GM23248 (cell line): Measurements from ENCODE around the gene EP400. TPM values are rescaled to one million over a fixed set of nuclear protein-coding genes. Genes with fewer than 3 reads are reported as not detected.

Source experiments
- DNase-seq: peaks from one replicate; pipeline ENCODE4 v3.0.0-alpha.2; 2015
- H2AFZ ChIP-seq: fragments of 200-600 bp; sonication (generic); 2 replicates; pipeline ENCODE4 v1.6.1; 2016; ENCODE audit warnings: antibody characterized with exemption
- H3F3A ChIP-seq: fragments of 200-600 bp; sonication (generic); 2 replicates; pipeline ENCODE4 v1.6.1; 2016; ENCODE audit warnings: mild to moderate bottlenecking, antibody characterized with exemption, mixed run types; ENCODE audit not compliant: insufficient read depth
- H3K27ac ChIP-seq: fragments of 200-600 bp; sonication (generic); 2 replicates; pipeline ENCODE4 v1.5.1; 2016; ENCODE audit warnings: mild to moderate bottlenecking
- H3K27me3 ChIP-seq: fragments of 200-600 bp; sonication (generic); replicated peaks from 2 replicates; pipeline ENCODE4 v1.6.1; 2016; ENCODE audit warnings: mild to moderate bottlenecking; ENCODE audit not compliant: insufficient read depth
- H3K36me3 ChIP-seq: fragments of 200-600 bp; sonication (generic); 2 replicates; pipeline ENCODE4 v1.6.1; 2016; ENCODE audit warnings: low read depth, mild to moderate bottlenecking
- H3K4me1 ChIP-seq: fragments of 200-600 bp; sonication (generic); 2 replicates; pipeline ENCODE4 v1.6.1; 2016; ENCODE audit warnings: mild to moderate bottlenecking; ENCODE audit not compliant: insufficient read depth
- H3K4me2 ChIP-seq: fragments of 200-600 bp; sonication (generic); one replicate; pipeline ENCODE4 v1.6.1; 2016; ENCODE audit warnings: mild to moderate bottlenecking; ENCODE audit not compliant: unreplicated experiment
- H3K4me3 ChIP-seq: fragments of 200-600 bp; sonication (generic); 2 replicates; pipeline ENCODE4 v1.5.1; 2016; ENCODE audit warnings: mild to moderate bottlenecking
- H3K79me2 ChIP-seq: fragments of 200-600 bp; sonication (generic); 2 replicates; pipeline ENCODE4 v1.6.1; 2016; ENCODE audit warnings: mild to moderate bottlenecking; ENCODE audit not compliant: insufficient read depth
- H3K9ac ChIP-seq: fragments of 200-600 bp; sonication (generic); 2 replicates; pipeline ENCODE4 v1.6.1; 2016; ENCODE audit warnings: mild to moderate bottlenecking
- H3K9me2 ChIP-seq: fragments of 200-600 bp; sonication (generic); 2 replicates; pipeline ENCODE4 v1.6.1; 2016; ENCODE audit warnings: mixed run types, mild to moderate bottlenecking, moderate library complexity; ENCODE audit not compliant: insufficient read depth
- H3K9me3 ChIP-seq: fragments of 200-600 bp; sonication (generic); one replicate; pipeline ENCODE4 v1.6.1; 2017; ENCODE audit warnings: low read depth
- H4K20me1 ChIP-seq: fragments of 200-600 bp; sonication (generic); 2 replicates; pipeline ENCODE4 v1.6.0; 2016; ENCODE audit not compliant: insufficient read depth
- EZH2 ChIP-seq: fragments of 200-600 bp; sonication (generic); IDR thresholded peaks from 2 replicates; pipeline ENCODE4 v1.6.1; 2018; ENCODE audit warnings: antibody characterized with exemption, mild to moderate bottlenecking; ENCODE audit not compliant: insufficient read depth, poor library complexity, severe bottlenecking
- EZH2phosphoT487 ChIP-seq: fragments of 200-600 bp; sonication (generic); IDR thresholded peaks from 2 replicates; pipeline ENCODE4 v1.6.1; 2018; ENCODE audit warnings: antibody characterized with exemption, moderate library complexity, mild to moderate bottlenecking, low read depth; ENCODE audit not compliant: insufficient read depth
- WGBS, 2 experiments: methylation state at CpG; one replicate each; pipeline ENCODE4 v1.1.6; 2015 to 2017; ENCODE audit warnings: low lambda C conversion rate in 2 of 2, low coverage in 1 of 2; ENCODE audit errors: missing lambda C conversion rate in 2 of 2; 5-methylcytosine and 5-hydroxymethylcytosine counted together
- in situ Hi-C: fragments of 300-500 bp; cut with MboI; formaldehyde crosslinking; loops from 2 replicates; pipeline ENCODE4 v1.15.0; 2020
- polyA plus RNA-seq: library from polyadenylated mRNA; unstranded; fragments of >200 nt; fragmentation: Nextera tagmentation; extraction: Ambion mirVana; gene quantifications from 2 replicates; pipeline ENCODE4 v1.2.1, GENCODE V29; 2016
- total RNA-seq: library from RNA; depleted of rRNA; stranded (reverse); fragments of >200 nt; shearing (Covaris generic); gene quantifications from 2 replicates; pipeline ENCODE4 v1.2.3, GENCODE V29; 2014

EP400 gene
- total and polyA plus RNA-seq, 2 experiments from 2014 or later = 8.6 to 9.4 TPM

DNA sequence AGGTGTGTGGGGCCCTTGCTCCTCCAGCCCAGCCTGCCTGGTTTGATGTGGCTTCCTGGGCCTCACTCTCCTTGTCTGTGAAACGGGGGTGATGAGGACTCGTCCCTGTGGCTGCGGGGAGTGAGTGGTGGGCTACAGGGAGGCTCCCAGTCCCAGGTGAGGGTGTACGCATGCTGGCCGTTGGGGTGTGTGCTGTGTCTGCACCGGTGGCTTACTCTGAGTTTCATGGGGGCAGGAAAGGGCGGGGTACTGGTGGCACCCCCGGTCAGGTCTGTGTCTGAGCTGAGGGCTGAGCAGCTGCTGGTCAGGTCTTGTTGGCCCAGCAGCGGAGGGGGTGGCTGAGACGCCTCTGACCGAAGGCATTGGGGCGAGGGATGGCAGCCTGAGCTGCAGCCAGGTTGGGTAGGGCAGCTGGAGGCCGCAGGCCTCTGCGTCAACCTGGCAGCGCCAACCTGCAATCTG lies 44.1 kb upstream of the EP400 start:
- Histone ChIP-seq H3F3A (no peaks in the 10 kb centered on the region), H3K36me3 (no peaks in the 10 kb centered on the region), H4K20me1 (no peaks in the 10 kb centered on the region), H3K79me2 (peaks cover 54% of the 10 kb centered on the region), H3K4me2 (no peak overlapping the region), H3K9me3 (no peaks in the 10 kb centered on the region), H3K9me2 (no peaks in the 10 kb centered on the region), H3K4me3 (no peak overlapping the region), H3K27ac (no peak overlapping the region), H2AFZ (no peak overlapping the region), H3K27me3 (no peaks in the 10 kb centered on the region), H3K4me1 (no peaks in the 10 kb centered on the region), H3K9ac (no peak overlapping the region)
- in situ Hi-C loops = no loop called here
- WGBS, 2 experiments = 90 to 91% methylated on average over 15 of the region's 15 CpGs
- TF ChIP-seq EZH2phosphoT487 (no peak), EZH2 (no peak)
- DNase-seq = no peak

DNA sequence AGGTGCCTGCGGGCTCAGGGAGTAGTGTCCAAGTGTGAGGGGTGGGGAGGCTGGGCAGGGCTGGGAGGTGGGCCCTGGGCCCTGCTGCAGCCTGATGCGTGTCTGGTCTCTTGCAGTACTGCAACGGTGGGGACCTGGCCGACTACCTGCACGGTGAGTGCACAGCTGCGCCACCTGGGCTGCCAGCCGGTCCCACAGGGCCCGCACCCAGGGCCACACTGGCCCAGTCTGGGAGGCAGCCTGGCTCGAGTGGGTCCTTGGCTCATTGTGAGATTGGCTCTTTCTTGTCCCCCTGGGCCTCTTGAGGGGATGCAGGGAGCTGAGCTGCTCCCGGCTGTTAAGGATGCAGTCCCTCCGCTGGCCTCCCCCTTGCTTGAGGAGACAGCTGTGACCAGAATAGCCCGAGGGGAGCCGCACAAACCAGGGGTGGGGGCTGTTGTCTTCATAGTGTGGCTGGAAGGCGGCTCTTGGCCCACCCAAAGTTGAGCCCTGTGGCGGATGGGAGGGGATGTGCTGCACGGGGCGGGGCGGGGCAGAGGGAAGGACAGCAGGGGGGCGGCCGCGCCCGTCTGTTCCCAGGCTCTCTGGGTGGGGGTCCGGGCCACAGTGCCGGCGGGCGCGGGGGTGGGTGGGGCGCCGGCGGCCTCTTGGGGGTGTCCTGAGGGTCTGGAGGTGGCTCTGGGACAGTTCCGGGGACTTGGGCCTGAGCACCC lies 42.2 kb upstream of the EP400 start:
- in situ Hi-C loops = no loop called here
- Histone ChIP-seq H3K27ac (no peak overlapping the region), H3F3A (no peaks in the 10 kb centered on the region), H3K9ac (no peak overlapping the region), H3K79me2 (peaks cover 35% of the 10 kb centered on the region), H4K20me1 (no peaks in the 10 kb centered on the region), H3K4me2 (no peak overlapping the region), H3K4me1 (0 out of 2 replicates have a peak, but pooled peaks cover 4% of the 10 kb centered on the region), H3K36me3 (no peaks in the 10 kb centered on the region), H3K27me3 (no peaks in the 10 kb centered on the region), H3K4me3 (no peak overlapping the region), H3K9me3 (no peaks in the 10 kb centered on the region), H3K9me2 (no peaks in the 10 kb centered on the region), H2AFZ (no peak overlapping the region)
- TF ChIP-seq EZH2phosphoT487 (no peak), EZH2 (no peak)
- no peak for DNase-seq
- WGBS, 2 experiments = 88 to 91% methylated on average over 15 to 24 of the region's 31 CpGs

DNA sequence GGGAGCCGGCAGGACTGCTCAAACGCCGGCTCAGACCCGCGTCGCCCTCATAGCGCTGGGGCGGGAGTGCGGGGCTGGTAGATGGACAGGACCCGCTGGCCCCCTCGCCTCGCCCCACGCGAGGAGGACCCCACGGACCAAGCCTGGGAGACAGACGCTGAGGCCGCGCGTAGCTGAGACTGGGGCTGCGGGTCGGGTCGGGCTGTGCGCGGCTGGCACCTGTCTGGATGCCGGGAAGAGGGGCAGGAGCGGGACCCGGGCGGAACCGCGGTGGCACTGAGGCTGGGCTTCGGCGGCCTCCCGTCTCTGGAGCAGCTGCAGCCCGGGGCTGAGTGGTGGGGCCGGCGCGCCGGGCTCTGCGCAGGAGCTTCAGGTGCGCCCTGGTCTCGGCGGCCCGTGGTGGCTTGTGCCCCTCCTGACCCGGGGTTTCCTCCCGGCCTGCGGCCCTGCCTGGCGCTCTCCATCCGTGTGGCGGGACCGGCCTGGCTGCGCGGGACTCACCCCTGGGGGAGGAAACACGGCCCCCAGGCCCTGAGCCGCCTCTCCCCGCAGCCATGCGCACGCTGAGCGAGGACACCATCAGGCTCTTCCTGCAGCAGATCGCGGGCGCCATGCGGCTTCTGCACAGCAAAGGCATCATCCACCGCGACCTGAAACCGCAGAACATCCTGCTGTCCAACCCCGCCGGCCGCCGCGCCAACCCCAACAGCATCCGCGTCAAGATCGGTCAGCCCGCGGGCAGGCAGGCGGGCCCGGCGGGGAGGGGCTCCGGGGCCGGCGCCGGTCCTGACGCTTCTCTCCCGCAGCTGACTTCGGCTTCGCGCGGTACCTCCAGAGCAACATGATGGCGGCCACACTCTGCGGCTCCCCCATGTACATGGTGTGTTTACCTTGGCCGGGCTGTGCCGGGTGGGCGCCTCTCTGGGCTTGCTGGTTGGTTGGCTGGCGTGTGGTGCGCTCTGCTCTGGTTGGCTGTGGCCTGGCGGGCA lies 41.4 kb upstream of the EP400 start:
- Histone ChIP-seq H3K36me3 (no peaks in the 10 kb centered on the region), H3K4me2 (no peak overlapping the region), H3K27ac (no peak overlapping the region), H3K9me2 (no peaks in the 10 kb centered on the region), H3F3A (no peaks in the 10 kb centered on the region), H3K4me3 (no peak overlapping the region), H3K9ac (no peak overlapping the region), H4K20me1 (no peaks in the 10 kb centered on the region), H2AFZ (no peak overlapping the region), H3K9me3 (no peaks in the 10 kb centered on the region), H3K27me3 (no peaks in the 10 kb centered on the region), H3K4me1 (peaks cover 8% of the 10 kb centered on the region; the same call in 1 of the 2 replicates), H3K79me2 (peaks cover 32% of the 10 kb centered on the region)
- in situ Hi-C loops = no loop called here
- TF ChIP-seq EZH2 (no peak), EZH2phosphoT487 (no peak)
- WGBS, 2 experiments = 96 to 97% methylated on average over 58 to 95 of the region's 96 CpGs
- no peak for DNase-seq

DNA sequence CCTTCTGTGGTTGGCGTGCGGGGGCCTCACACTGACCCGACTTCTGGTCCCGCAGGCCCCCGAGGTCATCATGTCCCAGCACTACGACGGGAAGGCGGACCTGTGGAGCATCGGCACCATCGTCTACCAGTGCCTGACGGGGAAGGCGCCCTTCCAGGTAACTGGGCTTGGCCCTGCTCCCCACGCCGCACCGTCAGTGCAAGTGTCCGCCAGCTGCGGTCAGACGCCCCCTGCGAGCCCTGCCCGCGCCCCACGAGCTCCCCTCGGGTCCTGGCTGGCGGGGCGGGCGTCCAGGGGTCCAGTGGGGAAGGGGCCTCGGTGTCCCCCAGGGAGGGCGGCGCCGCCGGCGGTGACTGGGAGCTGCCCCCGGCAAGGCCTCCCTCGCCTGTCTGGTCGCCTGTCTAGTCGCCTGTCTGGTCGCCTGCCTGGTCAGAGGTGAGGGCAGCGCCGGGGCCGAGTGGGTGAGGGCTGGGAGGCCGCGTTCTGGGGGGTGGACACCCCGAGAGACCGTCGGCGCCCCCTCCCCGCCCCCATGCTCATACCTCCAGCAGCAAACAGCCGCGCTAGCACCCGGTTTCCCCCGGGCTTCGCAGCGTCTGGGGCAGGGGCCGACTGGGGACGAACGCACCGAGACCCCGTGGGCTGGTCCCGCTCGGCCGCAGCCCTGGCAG lies 40.5 kb upstream of the EP400 start:
- peaks cover 24% of the 10 kb centered on the region for H3K79me2 ChIP-seq
- H3K36me3 ChIP-seq = no peaks in the 10 kb centered on the region
- H3K27ac ChIP-seq = no peak overlapping the region
- no peak for DNase-seq
- H3K9me3 ChIP-seq = no peaks in the 10 kb centered on the region
- no peaks in the 10 kb centered on the region for H3F3A ChIP-seq
- 93 to 98% methylated on average over 22 to 59 of the region's 61 CpGs for WGBS, 2 experiments
- H4K20me1 ChIP-seq = no peaks in the 10 kb centered on the region
- no peak overlapping the region for H2AFZ ChIP-seq
- in situ Hi-C loops = no loop called here
- peaks cover 8% of the 10 kb centered on the region; the same call in 1 of the 2 replicates for H3K4me1 ChIP-seq
- TF ChIP-seq EZH2phosphoT487 = no peak
- TF ChIP-seq EZH2 = no peak
- no peak overlapping the region for H3K9ac ChIP-seq
- no peak overlapping the region for H3K4me3 ChIP-seq
- no peaks in the 10 kb centered on the region for H3K9me2 ChIP-seq
- H3K27me3 ChIP-seq = no peaks in the 10 kb centered on the region
- H3K4me2 ChIP-seq = no peak overlapping the region
